Daoy (cell line): Measurements from ENCODE around the gene MYADML2. TPM values are rescaled to one million over a fixed set of nuclear protein-coding genes. Genes with fewer than 3 reads are reported as not detected.
"Not testable (repeated sequence)": the region's sequence is repeated elsewhere in the genome, so short reads cannot be mapped to it uniquely, and the experiment has no call there.

ENCODE experiments used
- DNase-seq: peaks from one replicate; pipeline ENCODE4 v3.0.0-alpha.2; 2015; ENCODE audit warnings: low read depth
- total RNA-seq: library from RNA; depleted of rRNA; stranded (reverse); fragments of >200 nt; shearing (Covaris generic); gene quantifications from 2 replicates; pipeline ENCODE4 v1.2.3, GENCODE V29; 2014

Gene MYADML2
- total RNA-seq, 1 experiment from 2014 or later = not detected

GRCh38 chr17:81926451-81927151 lies 20.4 kb downstream of the MYADML2 start:
- DNase-seq = peak; percentile 85

- no peak for DNase-seq
Measured at GRCh38 chr17:81925860-81926450, 21.1 kb downstream of the MYADML2 start.

- no peak for DNase-seq
Measured at GRCh38 chr17:81924557-81925532, 22.2 kb downstream of the MYADML2 start.

GRCh38 chr17:81923302-81924260 lies 23.5 kb downstream of the MYADML2 start:
- DNase-seq = peak; percentile 84

- DNase-seq = no peak
Measured at GRCh38 chr17:81922566-81923301, 24.3 kb downstream of the MYADML2 start.

GRCh38 chr17:81921996-81922565 lies 25.0 kb downstream of the MYADML2 start:
- no peak for DNase-seq

GRCh38 chr17:81921537-81921862 lies 25.5 kb downstream of the MYADML2 start:
- no peak for DNase-seq

- no peak for DNase-seq
Measured at GRCh38 chr17:81920612-81921536, 26.2 kb downstream of the MYADML2 start.

- DNase-seq = no peak
Measured at GRCh38 chr17:81918832-81919545, 28.0 kb downstream of the MYADML2 start.

- DNase-seq = not testable (repeated sequence)
Measured at GRCh38 chr17:81918333-81918669, 28.7 kb downstream of the MYADML2 start.

- DNase-seq = peak; percentile 89
Measured at GRCh38 chr17:81917565-81918332, 29.3 kb downstream of the MYADML2 start, which contains the start of gene SIRT7. Gene SIRT7 (minus strand): TSS chr17:81918176. CDS start chr17:81918131, 45 bp downstream.

- peak; percentile 86 for DNase-seq
Measured at GRCh38 chr17:81916234-81917001, 30.6 kb downstream of the MYADML2 start.

GRCh38 chr17:81915331-81915730 lies 31.7 kb downstream of the MYADML2 start:
- DNase-seq = no peak

- no peak for DNase-seq
Measured at GRCh38 chr17:81914103-81914850, 32.8 kb downstream of the MYADML2 start.

- no peak for DNase-seq
Measured at GRCh38 chr17:81913394-81914102, 33.5 kb downstream of the MYADML2 start.
